C4-2B (cell line): ENCODE data around the gene CREB3L4.

Experiments
- H3K27ac ChIP-seq: fragments of 450-650 bp; 2 replicates; pipeline ENCODE4 v1.5.1; 2017
- ZFX ChIP-seq: fragments of 450-650 bp; IDR thresholded peaks from 2 replicates; pipeline ENCODE4 v1.6.1; 2017
- TF ChIP-seq, protein P1 (sequence below): fragments of 450-650 bp; conservative IDR thresholded peaks from 2 replicates; pipeline ENCODE4 v1.5.1; 2017; ENCODE audit warnings: mild to moderate bottlenecking

The CREB3L4 gene

DNA sequence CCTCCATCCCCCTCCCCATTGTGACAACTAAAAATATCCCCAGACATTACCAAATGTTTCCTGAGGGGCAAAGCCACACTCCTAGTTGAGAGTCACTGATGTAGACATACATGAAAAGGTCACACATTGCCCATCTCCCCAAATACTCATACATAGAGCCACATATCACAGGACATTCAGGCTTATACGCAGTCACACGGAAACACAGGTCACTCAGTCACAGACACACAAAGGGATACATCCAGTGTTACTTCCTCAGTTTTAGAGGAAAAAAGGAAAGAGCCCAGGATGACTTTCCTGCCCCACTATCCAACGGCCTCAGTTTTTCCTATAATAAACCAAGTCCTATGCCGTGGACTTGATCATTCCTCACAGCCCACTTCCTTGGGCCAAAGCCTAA is 6.3 kb upstream of the CREB3L4 start:
- no peak for TF ChIP-seq ZFX
- TF ChIP-seq, protein P1, sequence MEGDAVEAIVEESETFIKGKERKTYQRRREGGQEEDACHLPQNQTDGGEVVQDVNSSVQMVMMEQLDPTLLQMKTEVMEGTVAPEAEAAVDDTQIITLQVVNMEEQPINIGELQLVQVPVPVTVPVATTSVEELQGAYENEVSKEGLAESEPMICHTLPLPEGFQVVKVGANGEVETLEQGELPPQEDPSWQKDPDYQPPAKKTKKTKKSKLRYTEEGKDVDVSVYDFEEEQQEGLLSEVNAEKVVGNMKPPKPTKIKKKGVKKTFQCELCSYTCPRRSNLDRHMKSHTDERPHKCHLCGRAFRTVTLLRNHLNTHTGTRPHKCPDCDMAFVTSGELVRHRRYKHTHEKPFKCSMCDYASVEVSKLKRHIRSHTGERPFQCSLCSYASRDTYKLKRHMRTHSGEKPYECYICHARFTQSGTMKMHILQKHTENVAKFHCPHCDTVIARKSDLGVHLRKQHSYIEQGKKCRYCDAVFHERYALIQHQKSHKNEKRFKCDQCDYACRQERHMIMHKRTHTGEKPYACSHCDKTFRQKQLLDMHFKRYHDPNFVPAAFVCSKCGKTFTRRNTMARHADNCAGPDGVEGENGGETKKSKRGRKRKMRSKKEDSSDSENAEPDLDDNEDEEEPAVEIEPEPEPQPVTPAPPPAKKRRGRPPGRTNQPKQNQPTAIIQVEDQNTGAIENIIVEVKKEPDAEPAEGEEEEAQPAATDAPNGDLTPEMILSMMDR, result no peak
- H3K27ac ChIP-seq, result no peak overlapping the region

- peak overlapping the region; percentile 85 for H3K27ac ChIP-seq
- TF ChIP-seq, protein P1, result no peak
- no peak for TF ChIP-seq ZFX
Measured at GRCh38 chr1:153962088-153963029, 5.3 kb upstream of the CREB3L4 start.

- peak; percentile 57; the same call in 1 of the 2 replicates for TF ChIP-seq ZFX
- TF ChIP-seq, protein P1, result no peak
- peak within 1 kb of the TSS; percentile 85 for H3K27ac ChIP-seq
Measured at GRCh38 chr1:153963030-153963849, 4.5 kb upstream of the CREB3L4 start, which contains the start of gene SLC39A1. Gene SLC39A1, minus strand, starts transcription at chr1:153963537. Its CDS starts 822 bp downstream, at chr1:153962715.

GRCh38 chr1:153963850-153964331 is 3.8 kb upstream of the CREB3L4 start:
- H3K27ac ChIP-seq, result peak overlapping the region; percentile 85
- no peak for TF ChIP-seq ZFX
- TF ChIP-seq, protein P1, result no peak

GRCh38 chr1:153968000-153968363 is 280 bp downstream of the CREB3L4 start:
- H3K27ac ChIP-seq, result peak overlapping the region; percentile 97
- TF ChIP-seq, protein P1, result no peak

DNA sequence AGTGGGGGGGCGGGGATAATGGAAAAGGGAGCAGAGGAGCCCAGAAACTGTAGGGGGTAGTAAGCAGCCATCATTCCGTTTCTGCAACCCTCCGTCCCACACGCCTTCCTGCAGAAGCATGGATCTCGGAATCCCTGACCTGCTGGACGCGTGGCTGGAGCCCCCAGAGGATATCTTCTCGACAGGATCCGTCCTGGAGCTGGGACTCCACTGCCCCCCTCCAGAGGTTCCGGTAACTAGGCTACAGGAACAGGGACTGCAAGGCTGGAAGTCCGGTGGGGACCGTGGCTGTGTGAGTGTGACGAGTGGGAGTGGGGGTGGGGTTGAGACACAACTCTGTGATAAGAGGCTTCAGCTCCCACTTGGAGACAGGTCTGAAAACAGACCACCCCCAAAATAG is 706 bp downstream of the CREB3L4 start:
- H3K27ac ChIP-seq, result peak overlapping the region; percentile 97
- TF ChIP-seq, protein P1, result no peak
- TF ChIP-seq ZFX, result no peak

DNA sequence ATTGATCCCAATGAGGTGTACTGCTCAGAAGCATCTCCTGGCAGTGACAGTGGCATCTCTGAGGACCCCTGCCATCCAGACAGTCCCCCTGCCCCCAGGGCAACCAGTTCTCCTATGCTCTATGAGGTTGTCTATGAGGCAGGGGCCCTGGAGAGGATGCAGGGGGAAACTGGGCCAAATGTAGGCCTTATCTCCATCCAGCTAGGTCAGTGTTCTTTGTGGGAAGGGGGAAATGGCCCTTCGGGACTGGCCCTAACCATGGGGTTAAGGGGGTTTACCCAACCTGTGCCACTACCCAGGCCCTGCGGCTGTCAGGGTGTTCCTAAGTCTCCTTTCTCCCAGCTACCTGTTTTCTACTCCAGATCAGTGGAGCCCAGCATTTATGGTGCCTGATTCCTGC is 1.3 kb downstream of the CREB3L4 start:
- no peak for TF ChIP-seq ZFX
- TF ChIP-seq, protein P1, result no peak
- peak overlapping the region; percentile 97 for H3K27ac ChIP-seq
